Stimulated activated CD8-positive, alpha-beta memory T cell treated with anti-CD3 and anti-CD28 coated beads, Interleukin-2, amount 100 ng/mL, for 1 hour (primary cell): ENCODE results near the gene LASP1.

ENCODE experiments used
- DNase-seq, 2 donors: peaks; one replicate each; pipeline ENCODE4 v3.0.0-alpha.2; 2020; ENCODE audit warnings: low read depth in 2 of 2

Gene LASP1

GRCh38 chr17:38868817-38869525 is 887 bp upstream of the LASP1 start:
- DNase-seq: peak; percentile 78

- DNase-seq: peak; percentile 42 to 52
Observed at GRCh38 chr17:38870259-38871165, 654 bp downstream of the LASP1 start.

- DNase-seq: peak in 1 of 2 donors; percentile 45
Observed at GRCh38 chr17:38871247-38872015, 1.6 kb downstream of the LASP1 start.

- no peak for DNase-seq
Observed at GRCh38 chr17:38872027-38872511, 2.2 kb downstream of the LASP1 start.

GRCh38 chr17:38872671-38873385 is 3.0 kb downstream of the LASP1 start:
- no peak for DNase-seq

GRCh38 chr17:38873640-38874380 is 4.0 kb downstream of the LASP1 start:
- DNase-seq: no peak

GRCh38 chr17:38874505-38875400 is 4.9 kb downstream of the LASP1 start:
- DNase-seq: no peak

- DNase-seq: no peak
Observed at GRCh38 chr17:38875477-38876075, 5.7 kb downstream of the LASP1 start.

GRCh38 chr17:38877130-38877851 is 7.4 kb downstream of the LASP1 start:
- DNase-seq: no peak

- no peak for DNase-seq
Observed at GRCh38 chr17:38879878-38880665, 10.2 kb downstream of the LASP1 start.

GRCh38 chr17:38881600-38882191 is 11.8 kb downstream of the LASP1 start:
- no peak for DNase-seq

GRCh38 chr17:38882870-38883269 is 13.0 kb downstream of the LASP1 start:
- DNase-seq: no peak

GRCh38 chr17:38883592-38884526 is 14.0 kb downstream of the LASP1 start:
- no peak for DNase-seq

- DNase-seq: no peak
Observed at GRCh38 chr17:38885044-38885727, 15.3 kb downstream of the LASP1 start.
